Activated T-helper 2 cell treated with anti-CD3 and anti-CD28 coated beads, Interferon-gamma antibody, Interleukin-2, Interleukin-4, amounts not matched to agents 10 μg/mL and 5 μg/mL and 100 μg/mL, durations not matched to agents 14 hours and 24 hours and 36 hours (primary cell): ENCODE measurements around the gene VPS33A. TPM values are rescaled to one million over a fixed set of nuclear protein-coding genes. Genes with fewer than 3 reads are reported as not detected.

Experiments used
- DNase-seq: peaks from one replicate; pipeline ENCODE4 v3.0.0; 2021; ENCODE audit warnings: low spot score
- H3K27ac Mint-ChIP-seq: one replicate; pipeline ENCODE4 v1.8.0; 2021; ENCODE audit warnings: mixed read lengths
- H3K27me3 Mint-ChIP-seq: one replicate; pipeline ENCODE4 v1.8.0; 2021; ENCODE audit warnings: low read depth, mixed read lengths
- H3K36me3 Mint-ChIP-seq: one replicate; pipeline ENCODE4 v1.8.0; 2021; ENCODE audit warnings: low read depth, mixed read lengths
- H3K4me1 Mint-ChIP-seq: one replicate; pipeline ENCODE4 v1.8.0; 2021; ENCODE audit warnings: low read depth, mixed read lengths
- H3K4me3 Mint-ChIP-seq: one replicate; pipeline ENCODE4 v1.8.0; 2021; ENCODE audit warnings: low read depth, mild to moderate bottlenecking, moderate library complexity, mixed read lengths
- H3K9me3 Mint-ChIP-seq: one replicate; pipeline ENCODE4 v1.8.0; 2021; ENCODE audit warnings: mixed read lengths
- intact Hi-C: fragments of 100-400 bp; cut with micrococcal nuclease; formaldehyde crosslinking; loops from one replicate; pipeline ENCODE4 v1.15.1; 2023
- total RNA-seq: library from RNA; stranded (reverse); gene quantifications from 2 replicates; pipeline ENCODE4 v1.2.3, GENCODE V29; 2022

VPS33A gene
- total RNA-seq, 1 donor from 2014 or later, result 26.8 TPM

GRCh38 chr12:122244565-122245371 is 21.5 kb downstream of the VPS33A start:
- Mint-ChIP-seq H3K27ac (peak overlapping the region; percentile 93), H3K9me3 (no peaks in the 10 kb centered on the region), H3K4me3 (peak overlapping the region; percentile 75), H3K36me3 (peaks cover 29% of the 10 kb centered on the region), H3K4me1 (peaks cover 18% of the 10 kb centered on the region), H3K27me3 (no peaks in the 10 kb centered on the region)
- intact Hi-C loops, result loop anchor here (2.0 kb wide), 2 partner anchors 18 to 22 kb away; partner anchors contain the start of genes DIABLO and VPS33A
- peak; percentile 26 for DNase-seq

- DNase-seq, result no peak
- peaks cover 24% of the 10 kb centered on the region for H3K36me3 Mint-ChIP-seq
- no peaks in the 10 kb centered on the region for H3K9me3 Mint-ChIP-seq
- no peaks in the 10 kb centered on the region for H3K27me3 Mint-ChIP-seq
- H3K27ac Mint-ChIP-seq, result peak overlapping the region; percentile 93
- peak overlapping the region; percentile 75 for H3K4me3 Mint-ChIP-seq
- H3K4me1 Mint-ChIP-seq, result peaks cover 18% of the 10 kb centered on the region
- intact Hi-C loops, result loop anchor here (2.0 kb wide), 2 partner anchors 17 to 23 kb away; partner anchors contain the start of genes DIABLO and VPS33A
Observed at GRCh38 chr12:122243965-122244364, 22.3 kb downstream of the VPS33A start.

GRCh38 chr12:122238861-122239260 is 27.4 kb downstream of the VPS33A start:
- Mint-ChIP-seq H3K27me3 (no peaks in the 10 kb centered on the region), H3K36me3 (peaks cover 33% of the 10 kb centered on the region), H3K9me3 (no peaks in the 10 kb centered on the region), H3K4me3 (no peak overlapping the region), H3K27ac (no peak overlapping the region), H3K4me1 (peaks cover under 1% of the 10 kb centered on the region)
- intact Hi-C loops, result no loop called here
- DNase-seq, result no peak

GRCh38 chr12:122235741-122236140 is 30.6 kb downstream of the VPS33A start:
- H3K4me3 Mint-ChIP-seq, result no peak overlapping the region
- no peak for DNase-seq
- intact Hi-C loops, result no loop called here
- H3K27ac Mint-ChIP-seq, result no peak overlapping the region
- H3K9me3 Mint-ChIP-seq, result no peaks in the 10 kb centered on the region
- peaks cover 43% of the 10 kb centered on the region for H3K36me3 Mint-ChIP-seq
- no peaks in the 10 kb centered on the region for H3K4me1 Mint-ChIP-seq
- H3K27me3 Mint-ChIP-seq, result no peaks in the 10 kb centered on the region

GRCh38 chr12:122232691-122233090 is 33.6 kb downstream of the VPS33A start:
- no peak overlapping the region for H3K27ac Mint-ChIP-seq
- DNase-seq, result no peak
- peaks cover 2% of the 10 kb centered on the region for H3K4me1 Mint-ChIP-seq
- no peaks in the 10 kb centered on the region for H3K9me3 Mint-ChIP-seq
- H3K36me3 Mint-ChIP-seq, result peaks cover 38% of the 10 kb centered on the region
- no peak overlapping the region for H3K4me3 Mint-ChIP-seq
- H3K27me3 Mint-ChIP-seq, result no peaks in the 10 kb centered on the region
- intact Hi-C loops, result no loop called here

- no peak overlapping the region for H3K4me3 Mint-ChIP-seq
- intact Hi-C loops, result no loop called here
- H3K9me3 Mint-ChIP-seq, result no peaks in the 10 kb centered on the region
- no peak for DNase-seq
- peaks cover 35% of the 10 kb centered on the region for H3K36me3 Mint-ChIP-seq
- H3K27me3 Mint-ChIP-seq, result no peaks in the 10 kb centered on the region
- H3K27ac Mint-ChIP-seq, result no peak overlapping the region
- peaks cover 10% of the 10 kb centered on the region for H3K4me1 Mint-ChIP-seq
Observed at GRCh38 chr12:122230798-122231197, 35.5 kb downstream of the VPS33A start.

- Mint-ChIP-seq H3K27me3 (no peaks in the 10 kb centered on the region), H3K36me3 (peaks cover 37% of the 10 kb centered on the region), H3K9me3 (no peaks in the 10 kb centered on the region), H3K4me1 (peaks cover 22% of the 10 kb centered on the region), H3K27ac (no peak overlapping the region), H3K4me3 (no peak overlapping the region)
- intact Hi-C loops, result loop anchor here (10.0 kb wide), 2 partner anchors 297 to 393 kb away; partner anchors contain the start of genes KNTC1 and RSRC2
- no peak for DNase-seq
Observed at GRCh38 chr12:122228092-122228491, 38.2 kb downstream of the VPS33A start.

- Mint-ChIP-seq H3K36me3 (peaks cover 38% of the 10 kb centered on the region), H3K4me3 (peak overlapping the region; percentile 73), H3K27me3 (no peaks in the 10 kb centered on the region), H3K27ac (peak overlapping the region; percentile 12), H3K4me1 (peaks cover 22% of the 10 kb centered on the region), H3K9me3 (no peaks in the 10 kb centered on the region)
- no peak for DNase-seq
- intact Hi-C loops, result loop anchor here (2.0 to 10.0 kb wide), 3 partner anchors 17 to 393 kb away; partner anchors contain the start of genes KNTC1 and RSRC2
Observed at GRCh38 chr12:122227341-122227740, 39.0 kb downstream of the VPS33A start.

GRCh38 chr12:122226366-122227125 is 39.7 kb downstream of the VPS33A start:
- Mint-ChIP-seq H3K9me3 (no peaks in the 10 kb centered on the region), H3K27me3 (no peaks in the 10 kb centered on the region), H3K27ac (peak overlapping the region; percentile 12), H3K4me3 (peak overlapping the region; percentile 73), H3K36me3 (peaks cover 39% of the 10 kb centered on the region), H3K4me1 (peaks cover 22% of the 10 kb centered on the region)
- no peak for DNase-seq
- intact Hi-C loops, result loop anchor here (1.0 to 10.0 kb wide), 4 partner anchors 18 to 392 kb away; partner anchors contain the start of genes KNTC1, RSRC2 and VPS33A

GRCh38 chr12:122225683-122226365 is 40.5 kb downstream of the VPS33A start, which contains the start of gene DIABLO:
DIABLO (minus strand) TSS chr12:122226052; CDS start chr12:122226014, 38 bp downstream.
- Mint-ChIP-seq H3K27ac (peak within 1 kb of the TSS; percentile 89), H3K4me3 (peak within 1 kb of the TSS; percentile 88), H3K4me1 (peaks cover 22% of the 10 kb centered on the region), H3K27me3 (no peaks in the 10 kb centered on the region), H3K9me3 (no peaks in the 10 kb centered on the region), H3K36me3 (peaks cover 41% of the 10 kb centered on the region)
- peak; percentile 100 for DNase-seq
- intact Hi-C loops, result loop anchor here (1.0 to 10.0 kb wide), 4 partner anchors 19 to 391 kb away; partner anchors contain the start of genes KNTC1, RSRC2 and VPS33A

GRCh38 chr12:122216445-122216844 is 49.8 kb downstream of the VPS33A start:
- Mint-ChIP-seq H3K27me3 (no peaks in the 10 kb centered on the region), H3K36me3 (peaks cover 73% of the 10 kb centered on the region), H3K4me3 (no peak overlapping the region), H3K9me3 (no peaks in the 10 kb centered on the region), H3K4me1 (no peaks in the 10 kb centered on the region), H3K27ac (no peak overlapping the region)
- DNase-seq, result no peak
- intact Hi-C loops, result no loop called here

- H3K4me1 Mint-ChIP-seq, result no peaks in the 10 kb centered on the region
- H3K27ac Mint-ChIP-seq, result no peak overlapping the region
- DNase-seq, result no peak
- H3K36me3 Mint-ChIP-seq, result peaks cover 71% of the 10 kb centered on the region
- no peaks in the 10 kb centered on the region for H3K9me3 Mint-ChIP-seq
- no peak overlapping the region for H3K4me3 Mint-ChIP-seq
- H3K27me3 Mint-ChIP-seq, result no peaks in the 10 kb centered on the region
- intact Hi-C loops, result no loop called here
Observed at GRCh38 chr12:122215771-122216170, 50.5 kb downstream of the VPS33A start.
